Sigmoid colon (tissue), 7 donors: ENCODE measurements around the gene LATS2. TPM values are rescaled to one million over a fixed set of nuclear protein-coding genes. Genes with fewer than 3 reads are reported as not detected.
A peak's percentile ranks its signal among the peaks of the same experiment; 100 is the strongest.

Source experiments
- DNase-seq: peaks from one replicate; pipeline ENCODE4 v3.0.0-alpha.2; 2019
- H3K27ac ChIP-seq, 4 donors: fragments of 200-600 bp; sonication (generic); one replicate each; pipeline ENCODE4 v1.5.1; 2016 to 2019; ENCODE audit warnings: mild to moderate bottlenecking in 1 of 4
- H3K27me3 ChIP-seq, 3 donors: fragments of 200-600 bp; sonication (generic); one replicate each; pipeline ENCODE4 v1.5.1; 2019; ENCODE audit warnings: mild to moderate bottlenecking in 1 of 3
- H3K36me3 ChIP-seq, 4 donors: fragments of 200-600 bp; sonication (generic); one replicate each; pipeline ENCODE4 v1.5.1; 2016 to 2019
- H3K4me1 ChIP-seq, 4 donors: fragments of 200-600 bp; sonication (generic); one replicate each; pipeline ENCODE4 v1.5.1; 2017 to 2019
- H3K4me3 ChIP-seq, 4 donors: fragments of 200-600 bp; sonication (generic); one replicate each; pipeline ENCODE4 v1.5.1; 2017 to 2019; ENCODE audit warnings: mild to moderate bottlenecking in 2 of 4, moderate library complexity in 1 of 4
- H3K9me3 ChIP-seq, 4 donors: fragments of 200-600 bp in 3 of 4; sonication (generic) in 3 of 4; one replicate each; pipeline versions ENCODE4 v1.5.1 to v1.6.1; 2013 to 2019
- EP300 ChIP-seq, 4 donors: sonication (generic); formaldehyde crosslinking; IDR thresholded peaks; one replicate each; pipeline ENCODE4 v1.6.1; 2017; ENCODE audit warnings: antibody characterized with exemption in 4 of 4
- POLR2A ChIP-seq, 2 donors: fragments of 450-650 bp; IDR thresholded peaks; one replicate each; pipeline ENCODE4 v1.6.1; 2016; ENCODE audit warnings: antibody characterized with exemption in 2 of 2, mild to moderate bottlenecking in 2 of 2, moderate library complexity in 2 of 2
- POLR2AphosphoS5 ChIP-seq, 4 donors: sonication (generic); formaldehyde crosslinking; IDR thresholded peaks; one replicate each; pipeline ENCODE4 v1.6.1; 2017; ENCODE audit warnings: antibody characterized with exemption in 4 of 4
- WGBS, 2 donors: extraction: QIAGEN DNeasy Blood & Tissue Kit; methylation state at CpG; one replicate each; pipeline ENCODE4 v1.1.7; 2013; 5-methylcytosine and 5-hydroxymethylcytosine counted together
- intact Hi-C: fragments of 100-400 bp; cut with DNase I; formaldehyde crosslinking; loops from one replicate; pipeline ENCODE4 v1.15.1; 2023
- polyA plus RNA-seq, 3 donors: library from polyadenylated mRNA; stranded (reverse); fragments of 200-250 nt; gene quantifications; one replicate each; pipeline ENCODE4 v1.2.3, GENCODE V29; 2013
- total RNA-seq, 4 donors: library from RNA; depleted of rRNA; stranded (reverse); fragments of >200 nt; gene quantifications; one replicate each; pipeline ENCODE4 v1.1.0, GENCODE V29; 2016
- TF ChIP-seq, protein P1 (sequence below), 4 experiments: fragments of 450-650 bp in 3 of 4; fragments of 200-600 bp in 1 of 4; IDR thresholded peaks; one replicate each; pipeline ENCODE4 v1.5.1; 2016 to 2019; ENCODE audit warnings: antibody characterized with exemption in 4 of 4, mild to moderate bottlenecking in 3 of 4, moderate library complexity in 2 of 4
- donor health status: healthy with polysubstance abuse.
- donor health status: Bipolar disorder and iron deficiency.
- donor health status: healthy.

The LATS2 gene
- total and polyA plus RNA-seq, 7 donors, result 3.7 to 45.5 (median 21.8) TPM

DNA sequence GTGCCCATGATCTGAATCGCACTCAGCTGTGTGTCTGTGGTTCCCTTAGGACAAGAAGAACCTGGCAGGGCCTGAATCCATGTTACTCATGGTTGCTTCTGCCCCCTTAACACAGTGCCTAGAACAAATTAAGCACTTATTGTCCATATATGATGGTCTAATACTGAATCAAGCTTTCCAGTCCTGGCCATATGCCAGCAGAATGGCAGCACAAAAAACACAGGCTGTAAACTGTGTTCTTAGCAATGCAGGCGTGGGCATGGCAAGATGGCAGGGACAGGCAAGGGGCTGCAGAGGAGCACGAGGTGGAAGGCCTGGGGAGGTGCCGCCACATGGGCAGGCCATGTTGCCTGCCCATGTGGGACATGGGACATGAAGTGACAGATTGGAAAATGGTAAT is 68.2 kb downstream of the LATS2 start:
- Histone ChIP-seq H3K36me3 (peaks cover 14 to 39% (median 30%) of the 10 kb centered on the region in 4 donors), H3K4me3 (no peak overlapping the region), H3K9me3 (no peaks in the 10 kb centered on the region), H3K27ac (no peak overlapping the region), H3K27me3 (no peaks in the 10 kb centered on the region), H3K4me1 (peaks cover 0 to 35% (median 20%) of the 10 kb centered on the region in 4 donors)
- no peak for DNase-seq
- 83 to 93% methylated on average over 4 of the region's 4 CpGs for WGBS, 2 donors
- TF ChIP-seq, protein P1, sequence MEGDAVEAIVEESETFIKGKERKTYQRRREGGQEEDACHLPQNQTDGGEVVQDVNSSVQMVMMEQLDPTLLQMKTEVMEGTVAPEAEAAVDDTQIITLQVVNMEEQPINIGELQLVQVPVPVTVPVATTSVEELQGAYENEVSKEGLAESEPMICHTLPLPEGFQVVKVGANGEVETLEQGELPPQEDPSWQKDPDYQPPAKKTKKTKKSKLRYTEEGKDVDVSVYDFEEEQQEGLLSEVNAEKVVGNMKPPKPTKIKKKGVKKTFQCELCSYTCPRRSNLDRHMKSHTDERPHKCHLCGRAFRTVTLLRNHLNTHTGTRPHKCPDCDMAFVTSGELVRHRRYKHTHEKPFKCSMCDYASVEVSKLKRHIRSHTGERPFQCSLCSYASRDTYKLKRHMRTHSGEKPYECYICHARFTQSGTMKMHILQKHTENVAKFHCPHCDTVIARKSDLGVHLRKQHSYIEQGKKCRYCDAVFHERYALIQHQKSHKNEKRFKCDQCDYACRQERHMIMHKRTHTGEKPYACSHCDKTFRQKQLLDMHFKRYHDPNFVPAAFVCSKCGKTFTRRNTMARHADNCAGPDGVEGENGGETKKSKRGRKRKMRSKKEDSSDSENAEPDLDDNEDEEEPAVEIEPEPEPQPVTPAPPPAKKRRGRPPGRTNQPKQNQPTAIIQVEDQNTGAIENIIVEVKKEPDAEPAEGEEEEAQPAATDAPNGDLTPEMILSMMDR (IDR thresholded peaks at IDR 0.05), result no peak
- no peak for TF ChIP-seq EP300 (IDR thresholded peaks at IDR 0.05)
- intact Hi-C loops, result no loop called here

DNA sequence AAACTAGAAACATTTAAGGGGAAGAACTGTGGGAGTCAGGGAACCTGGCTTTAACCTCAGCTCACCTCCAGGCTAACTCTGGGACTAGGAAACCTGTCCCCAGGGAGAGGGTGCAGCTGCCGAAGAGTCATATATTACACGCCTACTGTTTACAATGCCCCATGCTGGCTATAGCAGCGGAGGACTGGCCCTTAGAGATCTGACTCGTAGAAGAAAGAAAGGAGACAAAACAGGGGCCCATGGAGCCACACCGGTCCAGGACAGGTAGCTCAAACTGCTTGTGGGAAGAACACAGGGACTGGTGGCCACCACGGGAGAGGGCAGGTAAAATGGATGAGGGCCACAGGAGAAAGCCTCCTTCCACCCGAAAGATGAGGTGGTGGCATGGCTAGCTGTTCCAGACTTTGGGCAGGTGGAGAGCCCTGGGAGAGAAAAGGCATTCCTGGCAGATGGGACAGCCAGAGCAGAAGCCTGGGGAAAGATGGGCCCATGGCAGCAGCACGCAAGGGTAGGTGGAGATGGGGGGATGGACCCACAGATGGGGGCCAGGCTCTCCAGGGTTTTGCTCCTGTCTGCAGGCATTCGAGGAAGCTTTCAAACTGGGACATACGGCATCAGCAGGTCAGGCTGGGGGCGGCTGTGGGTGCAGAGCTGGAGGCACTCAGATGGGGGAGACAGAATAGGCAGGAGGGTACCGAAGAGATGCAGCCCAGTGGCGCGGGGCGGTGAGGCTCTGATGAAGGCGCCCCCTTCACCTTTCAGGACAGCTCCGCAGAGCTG is 69.5 kb downstream of the LATS2 start:
- no peak for DNase-seq
- no peak for TF ChIP-seq POLR2A (IDR thresholded peaks at IDR 0.05)
- TF ChIP-seq POLR2AphosphoS5 (IDR thresholded peaks at IDR 0.05), result no peak
- TF ChIP-seq, protein P1 (IDR thresholded peaks at IDR 0.05), result no peak
- no peak for TF ChIP-seq EP300 (IDR thresholded peaks at IDR 0.05)
- intact Hi-C loops, result no loop called here
- H3K4me3 ChIP-seq, result no peak overlapping the region
- H3K27me3 ChIP-seq, result no peaks in the 10 kb centered on the region
- H3K27ac ChIP-seq, result no peak overlapping the region
- peaks cover 14 to 51% (median 40%) of the 10 kb centered on the region in 4 donors for H3K36me3 ChIP-seq
- 89 to 90% methylated on average over 17 of the region's 17 CpGs for WGBS, 2 donors
- H3K4me1 ChIP-seq, result peaks cover 0 to 22% (median 7%) of the 10 kb centered on the region in 4 donors
- H3K9me3 ChIP-seq, result no peaks in the 10 kb centered on the region

DNA sequence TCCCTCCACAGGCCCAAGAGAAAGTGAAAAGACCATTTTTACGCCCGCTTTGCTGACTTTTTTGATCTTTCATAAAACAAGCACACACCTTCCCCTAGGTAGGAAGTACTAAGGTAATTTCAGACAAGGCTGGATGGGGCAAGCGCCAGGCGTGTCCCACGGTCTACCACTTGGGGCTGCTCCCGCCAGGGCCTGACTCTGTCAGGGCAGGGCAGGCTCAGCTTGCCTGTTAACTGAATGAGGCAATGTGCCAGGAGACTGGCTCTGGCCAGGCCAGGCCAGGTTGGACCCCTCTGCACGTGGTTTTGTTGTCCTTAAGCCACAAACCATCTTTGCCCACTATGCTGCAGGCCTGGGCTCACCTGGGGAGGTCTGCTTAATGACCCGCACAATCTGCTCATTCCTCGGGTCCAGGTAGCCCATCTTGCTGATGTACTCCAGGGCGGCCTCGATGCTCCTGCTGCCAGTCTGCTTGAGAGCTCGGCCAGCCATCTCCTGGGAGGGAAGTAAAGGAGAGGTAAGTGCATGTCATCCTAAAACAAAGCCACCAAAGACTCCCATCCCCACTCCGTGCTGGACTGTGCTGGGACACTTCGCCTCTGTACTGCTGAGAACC is 70.4 kb downstream of the LATS2 start:
- Histone ChIP-seq H3K27ac (no peak overlapping the region), H3K36me3 (peaks cover 14 to 58% (median 40%) of the 10 kb centered on the region in 4 donors), H3K27me3 (no peaks in the 10 kb centered on the region), H3K9me3 (no peaks in the 10 kb centered on the region), H3K4me1 (peaks cover 0 to 18% (median 6%) of the 10 kb centered on the region in 4 donors), H3K4me3 (no peak overlapping the region)
- no peak for DNase-seq
- intact Hi-C loops, result no loop called here
- 91 to 95% methylated on average over 14 of the region's 14 CpGs for WGBS, 2 donors
- TF ChIP-seq, protein P1 (IDR thresholded peaks at IDR 0.05), result no peak
- TF ChIP-seq EP300 (IDR thresholded peaks at IDR 0.05) (no peak), POLR2A (IDR thresholded peaks at IDR 0.05) (no peak), POLR2AphosphoS5 (IDR thresholded peaks at IDR 0.05) (no peak)

DNA sequence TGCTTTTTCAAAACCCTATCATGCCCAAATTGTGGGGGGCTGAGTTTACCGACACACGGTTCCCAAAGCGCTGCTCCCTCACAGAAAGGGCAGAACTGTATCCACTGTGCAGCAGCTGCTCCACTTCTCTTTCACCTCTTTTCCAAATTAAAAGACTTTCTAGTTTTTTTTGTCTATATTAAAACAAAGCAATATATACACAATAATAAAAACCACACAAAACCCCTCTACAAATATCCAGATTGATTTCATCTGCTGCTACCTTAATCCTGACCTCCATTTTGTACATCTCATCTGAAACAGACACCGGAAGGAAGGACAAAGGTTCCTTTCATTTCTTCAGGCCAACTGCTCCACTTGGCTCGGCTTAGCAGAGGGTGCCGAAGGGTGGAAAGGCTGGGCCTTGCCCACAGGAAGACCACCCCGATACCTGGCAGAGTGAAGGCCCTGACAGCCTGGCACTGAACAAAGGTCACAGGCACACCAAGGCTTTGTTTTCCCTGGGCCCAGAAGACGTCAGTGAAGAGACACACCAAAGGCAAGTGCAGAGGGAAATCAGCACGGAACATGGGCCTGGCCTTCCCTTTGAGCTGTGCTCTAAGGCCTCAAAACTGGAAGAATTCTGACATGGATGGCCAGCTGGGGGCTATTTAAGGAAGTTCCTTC is 71.6 kb downstream of the LATS2 start:
- no peaks in the 10 kb centered on the region for H3K27me3 ChIP-seq
- intact Hi-C loops, result no loop called here
- DNase-seq, result no peak
- no peaks in the 10 kb centered on the region for H3K9me3 ChIP-seq
- H3K4me3 ChIP-seq, result no peak overlapping the region
- H3K4me1 ChIP-seq, result peaks cover 0 to 18% (median 6%) of the 10 kb centered on the region in 4 donors
- 86 to 88% methylated on average over 9 of the region's 9 CpGs for WGBS, 2 donors
- H3K36me3 ChIP-seq, result peaks cover 14 to 66% (median 40%) of the 10 kb centered on the region in 4 donors
- TF ChIP-seq, protein P1 (IDR thresholded peaks at IDR 0.05), result no peak
- TF ChIP-seq EP300 (IDR thresholded peaks at IDR 0.05), result no peak
- no peak for TF ChIP-seq POLR2AphosphoS5 (IDR thresholded peaks at IDR 0.05)
- no peak for TF ChIP-seq POLR2A (IDR thresholded peaks at IDR 0.05)
- H3K27ac ChIP-seq, result peak overlapping the region in 3 of 4 donors; percentile 7 to 22 (median 9)
